ENCODE results near the gene AARS2. TPM values are rescaled to one million over a fixed set of nuclear protein-coding genes. Genes with fewer than 3 reads are reported as not detected.

AARS2 gene
- total RNA-seq, 1 donor from 2014 or later, result 7.9 TPM

DNA sequence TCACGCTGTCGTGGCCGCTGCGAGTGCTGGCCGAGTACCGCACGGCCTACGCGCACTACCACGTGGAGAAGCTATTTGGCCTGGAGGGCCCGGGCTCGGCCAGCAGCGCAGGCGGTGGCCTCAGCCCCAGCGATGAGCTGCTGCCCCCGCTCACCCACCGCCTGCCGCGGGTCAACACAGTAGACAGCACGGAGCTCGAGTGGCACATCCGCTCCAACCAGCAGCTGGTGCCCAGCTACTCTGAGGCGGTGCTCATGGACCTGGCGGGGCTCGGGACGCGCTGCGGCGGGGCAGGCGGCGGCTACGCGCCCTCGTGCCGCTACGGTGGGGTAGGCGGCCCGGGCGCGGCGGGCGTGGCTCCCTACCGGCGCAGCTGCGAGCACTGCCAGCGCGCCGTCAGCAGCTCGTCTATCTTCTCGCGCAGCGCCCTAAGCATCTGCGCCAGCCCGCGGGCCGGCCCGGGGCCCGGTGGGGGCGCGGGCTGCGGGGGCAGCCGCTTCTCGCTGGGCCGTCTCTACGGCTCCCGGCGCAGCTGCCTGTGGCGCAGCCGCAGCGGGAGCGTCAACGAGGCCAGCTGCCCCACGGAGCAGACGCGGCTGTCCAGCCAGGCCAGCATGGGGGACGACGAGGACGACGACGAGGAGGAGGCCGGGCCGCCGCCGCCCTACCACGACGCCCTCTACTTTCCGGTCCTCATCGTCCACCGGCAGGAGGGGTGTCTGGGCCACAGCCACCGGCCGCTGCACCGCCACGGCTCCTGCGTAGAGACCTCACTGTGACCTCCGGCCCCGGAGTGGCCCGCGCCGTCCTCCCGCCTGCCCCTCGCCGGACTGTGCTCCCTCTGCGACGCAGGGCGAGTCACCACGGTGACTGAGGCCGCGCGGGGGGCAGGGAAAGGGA, 37.1 kb downstream of the AARS2 start:
- no peaks in the 10 kb centered on the region for H3K4me1 Mint-ChIP-seq (ENCODE audit: low read depth)
- no peak for DNase-seq (ENCODE audit: low spot score)
- no peaks in the 10 kb centered on the region for H3K9me3 Mint-ChIP-seq (ENCODE audit: low read depth)
- no peak overlapping the region for H3K4me3 Mint-ChIP-seq (ENCODE audit: unreplicated experiment)
- H3K36me3 Mint-ChIP-seq (ENCODE audit: low read depth), result no peaks in the 10 kb centered on the region
- no peak overlapping the region for H3K27ac Mint-ChIP-seq (ENCODE audit: unreplicated experiment)
- TF ChIP-seq, protein P1, sequence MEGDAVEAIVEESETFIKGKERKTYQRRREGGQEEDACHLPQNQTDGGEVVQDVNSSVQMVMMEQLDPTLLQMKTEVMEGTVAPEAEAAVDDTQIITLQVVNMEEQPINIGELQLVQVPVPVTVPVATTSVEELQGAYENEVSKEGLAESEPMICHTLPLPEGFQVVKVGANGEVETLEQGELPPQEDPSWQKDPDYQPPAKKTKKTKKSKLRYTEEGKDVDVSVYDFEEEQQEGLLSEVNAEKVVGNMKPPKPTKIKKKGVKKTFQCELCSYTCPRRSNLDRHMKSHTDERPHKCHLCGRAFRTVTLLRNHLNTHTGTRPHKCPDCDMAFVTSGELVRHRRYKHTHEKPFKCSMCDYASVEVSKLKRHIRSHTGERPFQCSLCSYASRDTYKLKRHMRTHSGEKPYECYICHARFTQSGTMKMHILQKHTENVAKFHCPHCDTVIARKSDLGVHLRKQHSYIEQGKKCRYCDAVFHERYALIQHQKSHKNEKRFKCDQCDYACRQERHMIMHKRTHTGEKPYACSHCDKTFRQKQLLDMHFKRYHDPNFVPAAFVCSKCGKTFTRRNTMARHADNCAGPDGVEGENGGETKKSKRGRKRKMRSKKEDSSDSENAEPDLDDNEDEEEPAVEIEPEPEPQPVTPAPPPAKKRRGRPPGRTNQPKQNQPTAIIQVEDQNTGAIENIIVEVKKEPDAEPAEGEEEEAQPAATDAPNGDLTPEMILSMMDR (IDR thresholded peaks at IDR 0.05), result no peak
- H3K27me3 Mint-ChIP-seq (ENCODE audit: low read depth), result peaks cover 43% of the 10 kb centered on the region

DNA sequence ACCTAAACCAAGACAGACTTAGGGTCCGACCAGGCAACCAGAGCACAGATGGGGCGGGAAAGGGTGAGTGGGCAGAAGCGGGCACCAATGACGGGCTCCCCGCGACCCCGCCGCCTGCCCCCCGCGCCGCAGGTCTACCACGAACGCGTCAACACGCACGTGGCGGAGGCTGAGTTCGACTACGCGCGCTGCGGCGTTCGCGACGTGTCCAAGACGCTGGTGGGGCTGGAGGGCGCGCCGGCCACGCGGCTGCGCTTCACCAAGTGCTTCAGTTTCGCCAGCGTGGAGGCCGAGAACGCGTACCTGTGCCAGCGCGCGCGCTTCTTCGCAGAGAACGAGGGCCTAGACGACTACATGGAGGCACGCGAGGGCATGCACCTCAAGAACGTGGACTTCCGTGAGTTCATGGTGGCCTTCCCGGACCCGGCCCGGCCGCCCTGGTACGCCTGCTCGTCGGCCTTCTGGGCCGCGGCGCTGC, 37.8 kb downstream of the AARS2 start:
- no peak overlapping the region for H3K4me3 Mint-ChIP-seq (ENCODE audit: unreplicated experiment)
- H3K9me3 Mint-ChIP-seq (ENCODE audit: low read depth), result no peaks in the 10 kb centered on the region
- no peaks in the 10 kb centered on the region for H3K36me3 Mint-ChIP-seq (ENCODE audit: low read depth)
- no peak for DNase-seq (ENCODE audit: low spot score)
- H3K4me1 Mint-ChIP-seq (ENCODE audit: low read depth), result no peaks in the 10 kb centered on the region
- peaks cover 38% of the 10 kb centered on the region for H3K27me3 Mint-ChIP-seq (ENCODE audit: low read depth)
- TF ChIP-seq, protein P1 (IDR thresholded peaks at IDR 0.05), result no peak
- no peak overlapping the region for H3K27ac Mint-ChIP-seq (ENCODE audit: unreplicated experiment)

DNA sequence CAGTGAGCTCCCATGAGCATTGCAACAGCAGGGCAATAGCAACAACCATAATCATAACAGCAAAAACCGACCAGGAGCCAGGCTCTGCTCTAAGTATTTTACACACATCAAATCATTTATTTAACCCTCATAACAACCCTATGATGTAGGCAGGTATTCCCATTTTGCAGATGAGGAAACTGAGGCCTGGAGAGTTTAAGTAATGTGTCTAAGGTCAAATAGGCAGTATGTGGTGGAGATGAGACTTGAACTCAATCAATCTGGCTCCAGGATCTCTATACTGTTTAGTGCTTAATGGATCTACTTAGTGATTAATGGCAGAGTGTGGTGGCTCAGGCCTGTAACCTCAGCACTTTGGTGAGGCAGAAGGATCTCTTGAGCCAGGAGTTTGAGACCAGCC, 39.5 kb downstream of the AARS2 start:
- Mint-ChIP-seq H3K36me3 (ENCODE audit: low read depth) (no peaks in the 10 kb centered on the region), H3K27me3 (ENCODE audit: low read depth) (peaks cover 49% of the 10 kb centered on the region)

DNA sequence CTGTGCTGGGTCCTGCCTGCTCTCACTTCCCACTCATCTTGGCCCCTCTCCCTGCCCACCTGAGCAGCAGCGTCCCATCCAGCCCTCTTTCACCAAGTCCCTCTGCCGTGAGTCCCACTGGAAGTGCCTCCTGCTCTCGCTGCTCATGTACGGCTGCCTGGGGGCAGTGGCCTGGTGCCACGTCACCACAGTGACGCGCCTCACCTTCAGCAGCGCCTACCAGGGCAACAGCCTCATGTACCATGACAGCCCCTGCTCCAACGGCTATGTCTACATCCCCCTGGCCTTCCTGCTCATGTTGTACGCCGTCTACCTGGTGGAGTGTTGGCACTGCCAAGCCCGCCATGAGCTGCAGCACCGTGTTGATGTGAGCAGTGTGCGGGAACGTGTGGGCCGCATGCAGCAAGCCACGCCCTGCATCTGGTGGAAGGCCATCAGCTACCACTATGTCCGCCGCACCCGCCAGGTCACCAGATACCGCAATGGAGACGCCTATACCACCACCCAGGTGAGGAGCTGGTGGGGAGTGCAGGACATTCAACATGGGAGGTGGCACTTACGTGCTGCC, 40.1 kb downstream of the AARS2 start:
- Mint-ChIP-seq H3K27me3 (ENCODE audit: low read depth) (peaks cover 49% of the 10 kb centered on the region), H3K27ac (ENCODE audit: unreplicated experiment) (no peak overlapping the region), H3K36me3 (ENCODE audit: low read depth) (no peaks in the 10 kb centered on the region), H3K4me1 (ENCODE audit: low read depth) (peaks cover 4% of the 10 kb centered on the region), H3K9me3 (ENCODE audit: low read depth) (no peaks in the 10 kb centered on the region), H3K4me3 (ENCODE audit: unreplicated experiment) (no peak overlapping the region)
- TF ChIP-seq, protein P1 (IDR thresholded peaks at IDR 0.05), result no peak
- no peak for DNase-seq (ENCODE audit: low spot score)

More for the DNA sequence above, 39.5 kb downstream of the AARS2 start:
- Mint-ChIP-seq H3K9me3 (ENCODE audit: low read depth) (no peaks in the 10 kb centered on the region), H3K27ac (ENCODE audit: unreplicated experiment) (no peak overlapping the region), H3K4me3 (ENCODE audit: unreplicated experiment) (no peak overlapping the region), H3K4me1 (ENCODE audit: low read depth) (peaks cover 4% of the 10 kb centered on the region)
- TF ChIP-seq, protein P1 (IDR thresholded peaks at IDR 0.05), result no peak
- no peak for DNase-seq (ENCODE audit: low spot score)

DNA sequence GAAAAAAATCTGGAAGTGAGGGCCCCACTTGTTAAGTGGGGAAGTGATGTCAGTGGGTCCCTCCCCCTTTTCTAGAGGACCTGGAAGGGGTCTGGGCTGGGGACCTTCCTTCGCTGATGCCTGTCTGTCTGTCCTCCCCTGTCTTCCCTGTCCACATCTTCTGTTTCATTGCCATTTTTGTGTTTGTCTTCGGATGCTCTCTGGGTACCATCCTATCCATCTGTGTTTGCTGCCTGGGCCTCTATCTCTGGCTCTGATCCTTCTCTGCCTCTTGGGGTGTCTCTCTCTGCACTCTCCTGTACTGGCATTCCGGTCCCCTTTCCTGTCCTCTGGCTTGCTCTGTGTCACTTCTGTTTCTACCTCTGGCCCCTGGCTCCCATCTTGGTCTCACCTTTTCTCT, 40.6 kb downstream of the AARS2 start:
- H3K9me3 Mint-ChIP-seq (ENCODE audit: low read depth), result no peaks in the 10 kb centered on the region
- peaks cover 4% of the 10 kb centered on the region for H3K4me1 Mint-ChIP-seq (ENCODE audit: low read depth)
- H3K27ac Mint-ChIP-seq (ENCODE audit: unreplicated experiment), result no peak overlapping the region
- peaks cover 44% of the 10 kb centered on the region for H3K27me3 Mint-ChIP-seq (ENCODE audit: low read depth)
- H3K4me3 Mint-ChIP-seq (ENCODE audit: unreplicated experiment), result no peak overlapping the region
- H3K36me3 Mint-ChIP-seq (ENCODE audit: low read depth), result no peaks in the 10 kb centered on the region
- DNase-seq (ENCODE audit: low spot score), result no peak
- TF ChIP-seq, protein P1 (IDR thresholded peaks at IDR 0.05), result no peak
